Stimulated activated CD4-positive, alpha-beta T cell treated with anti-CD3 and anti-CD28 coated beads, Interleukin-1b, Interleukin-23, amount 100 ng/mL, for 1 hour (primary cell): ENCODE measurements around the gene FXR1.
"Not testable (repeated sequence)": the region's sequence is repeated elsewhere in the genome, so short reads cannot be mapped to it uniquely, and the experiment has no call there.

Experiments
- DNase-seq, 2 donors: peaks; one replicate each; pipeline ENCODE4 v3.0.0-alpha.2; 2020; ENCODE audit warnings: low read depth in 2 of 2

FXR1 gene

DNA sequence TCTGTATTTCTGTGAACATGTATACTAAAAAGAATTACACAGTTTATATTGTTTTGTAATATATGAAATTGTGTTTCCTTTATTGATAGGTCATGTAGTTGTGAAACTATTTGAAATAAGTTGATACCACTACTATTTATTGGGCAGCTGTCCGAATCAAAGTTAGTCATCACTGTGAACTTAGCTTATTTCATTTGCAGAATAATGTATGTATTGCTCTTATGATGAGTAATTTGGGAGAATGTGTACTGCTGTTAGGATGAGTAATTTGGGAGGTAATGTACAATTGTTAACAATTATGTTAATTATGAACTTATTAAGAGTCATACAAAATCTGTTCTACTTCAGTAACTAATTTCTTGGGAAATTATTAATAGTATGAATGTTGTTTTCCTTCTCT lies 22.2 kb downstream of the FXR1 start:
- DNase-seq, result no peak

DNA sequence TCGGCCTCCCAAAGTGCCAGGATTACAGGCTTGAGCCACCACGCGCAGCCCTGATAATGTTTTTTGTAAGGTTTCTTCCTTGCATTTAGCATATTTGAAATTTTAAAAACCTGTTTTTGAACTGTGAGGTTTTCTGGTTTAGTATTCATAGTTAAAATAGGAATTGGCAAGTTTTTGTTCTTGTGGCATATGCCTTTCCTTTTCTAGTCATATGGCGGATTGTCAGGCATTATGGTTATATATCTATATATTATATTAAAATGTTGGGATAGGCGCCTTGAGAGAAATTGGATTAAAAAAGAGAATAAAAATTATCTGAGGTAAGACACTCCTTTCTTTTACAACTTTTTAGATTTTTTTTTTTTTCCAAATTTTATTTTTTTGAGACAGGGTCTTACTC lies 28.4 kb downstream of the FXR1 start:
- DNase-seq, result no peak

DNA sequence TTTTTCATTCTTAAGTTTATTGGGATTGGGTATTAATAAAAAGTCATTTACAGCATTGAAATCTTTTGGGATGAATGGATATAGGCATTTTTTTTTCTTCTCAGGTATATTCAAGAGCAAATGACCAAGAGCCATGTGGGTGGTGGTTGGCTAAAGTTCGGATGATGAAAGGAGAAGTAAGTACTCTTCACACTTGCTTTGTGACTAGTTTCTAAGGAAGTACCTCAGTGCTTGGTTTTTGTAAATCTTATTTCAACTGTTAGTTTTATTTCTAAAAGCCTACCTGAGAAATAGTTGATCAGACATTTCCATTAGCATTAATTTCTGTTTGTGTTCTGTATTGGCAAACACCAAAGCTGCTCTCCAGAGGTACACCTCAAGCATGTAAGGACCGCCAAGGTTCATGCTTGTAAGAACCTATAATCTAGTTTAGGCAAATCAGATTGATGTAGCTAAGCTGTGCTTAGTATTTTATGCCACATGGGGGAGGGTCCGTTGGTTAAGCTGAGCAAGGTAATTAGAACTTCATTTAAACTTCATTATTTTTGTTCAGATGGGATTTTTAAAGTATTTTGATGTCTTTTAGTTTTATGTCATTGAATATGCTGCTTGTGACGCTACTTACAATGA lies 35.4 kb downstream of the FXR1 start:
- no peak for DNase-seq

DNA sequence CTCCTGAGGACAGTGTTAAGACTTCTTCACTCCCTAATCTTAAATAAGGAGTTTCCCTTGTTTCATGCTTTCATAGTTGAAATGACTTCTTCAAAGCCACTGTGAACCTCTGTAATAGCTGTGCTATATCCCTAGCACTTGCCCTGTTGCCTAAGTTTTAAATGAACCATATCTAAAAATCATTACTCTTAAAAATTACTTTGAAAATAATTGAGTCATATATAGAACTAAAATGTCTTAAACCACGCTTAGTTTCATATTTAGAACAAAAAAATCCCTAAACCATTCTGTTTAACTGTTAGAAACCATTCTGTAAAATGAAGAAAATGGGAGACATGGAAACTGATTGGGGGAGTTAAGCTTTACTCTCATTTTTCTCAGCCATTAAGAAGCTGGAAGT lies 47.2 kb downstream of the FXR1 start:
- DNase-seq, result no peak

DNA sequence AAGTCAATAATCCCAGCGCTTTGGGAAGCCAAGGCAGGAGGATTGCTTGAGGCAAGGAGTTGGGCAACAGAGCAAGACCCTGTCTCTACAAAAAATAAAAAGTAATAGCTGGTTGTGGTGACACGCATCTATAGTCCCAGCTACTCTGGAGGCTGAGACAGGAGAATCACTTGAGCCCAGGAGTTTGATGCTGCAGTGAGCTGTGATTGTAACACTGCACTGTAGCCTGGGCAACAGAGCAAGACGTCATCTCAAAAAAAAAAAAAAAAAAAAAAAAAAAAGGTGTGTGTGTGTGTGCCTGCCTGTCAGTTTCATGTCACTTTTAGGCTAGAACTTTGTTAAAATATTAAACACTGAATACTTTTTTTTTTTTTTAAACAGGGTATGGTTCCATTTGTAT lies 48.6 kb downstream of the FXR1 start:
- DNase-seq, result no peak

DNA sequence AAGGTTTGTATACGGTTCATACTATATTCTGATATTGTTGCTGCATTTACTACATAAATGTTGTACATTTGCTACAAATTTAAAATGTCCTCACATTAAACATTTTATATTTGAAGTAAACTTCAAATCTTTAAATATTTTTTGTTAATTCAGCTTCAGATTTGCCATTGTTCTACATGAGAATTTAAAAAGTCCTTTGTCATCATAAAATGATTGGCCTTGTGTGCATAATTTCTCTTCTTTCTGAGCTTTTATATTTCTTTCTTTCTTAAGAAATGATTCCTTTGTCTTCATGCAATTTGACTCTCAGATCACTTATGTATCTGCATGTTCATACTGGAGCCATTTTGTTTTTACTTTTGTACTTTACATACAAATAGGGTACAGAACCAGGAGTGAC lies 49.1 kb downstream of the FXR1 start:
- no peak for DNase-seq

DNA sequence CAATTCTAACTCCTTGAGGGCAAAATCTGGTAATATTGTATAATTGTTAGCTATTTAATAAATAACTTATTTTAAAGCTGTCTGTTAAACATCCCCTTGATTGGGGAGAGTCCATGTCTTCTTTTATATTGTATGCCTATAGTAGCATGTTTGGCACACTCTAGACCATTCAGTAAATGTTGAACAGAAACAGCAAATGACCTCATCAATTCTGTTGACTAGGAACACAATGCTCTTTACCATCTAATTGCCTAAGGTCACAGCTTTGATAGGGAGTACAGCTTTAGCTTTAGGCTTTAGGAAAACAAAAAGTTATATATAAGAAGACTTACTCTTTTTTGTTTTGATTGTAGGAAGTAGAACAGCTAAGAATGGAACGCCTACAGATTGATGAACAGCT lies 50.1 kb downstream of the FXR1 start:
- no peak for DNase-seq

DNA sequence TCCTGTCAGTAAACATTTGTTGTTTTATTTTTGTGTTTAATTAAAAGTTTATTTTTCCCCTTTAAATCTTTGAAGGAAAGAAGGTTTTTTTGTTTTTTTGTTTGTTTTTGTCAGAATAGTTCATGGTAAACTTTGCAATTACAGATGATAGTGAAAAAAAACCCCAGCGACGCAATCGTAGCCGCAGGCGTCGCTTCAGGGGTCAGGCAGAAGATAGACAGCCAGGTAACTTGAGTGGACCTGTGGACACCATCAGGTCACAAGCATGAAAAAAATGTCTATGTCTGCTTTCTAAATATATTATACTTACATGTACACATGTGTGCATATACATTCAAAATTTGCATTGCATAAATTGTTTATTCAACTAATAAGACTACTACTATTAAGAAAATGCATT lies 58.5 kb downstream of the FXR1 start:
- DNase-seq, result no peak

DNA sequence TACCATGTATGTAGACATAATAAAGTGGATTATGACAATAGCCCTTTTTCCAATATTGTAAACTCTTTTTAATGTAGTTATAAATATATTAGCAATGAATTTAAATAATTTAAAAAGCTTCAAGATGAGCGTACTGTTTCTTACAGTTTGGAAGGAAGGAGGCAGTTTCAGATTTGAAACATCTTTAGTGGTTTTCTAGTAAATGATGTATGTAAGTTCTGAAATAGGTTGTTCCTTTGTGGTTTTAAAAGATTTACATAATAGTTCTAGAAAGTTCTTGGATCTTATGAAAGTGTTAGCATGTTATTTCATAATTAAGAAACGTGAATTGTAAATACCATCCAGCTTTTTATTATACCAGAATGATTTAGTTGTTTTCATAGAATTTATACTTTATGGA lies 61.1 kb downstream of the FXR1 start:
- DNase-seq, result no peak

DNA sequence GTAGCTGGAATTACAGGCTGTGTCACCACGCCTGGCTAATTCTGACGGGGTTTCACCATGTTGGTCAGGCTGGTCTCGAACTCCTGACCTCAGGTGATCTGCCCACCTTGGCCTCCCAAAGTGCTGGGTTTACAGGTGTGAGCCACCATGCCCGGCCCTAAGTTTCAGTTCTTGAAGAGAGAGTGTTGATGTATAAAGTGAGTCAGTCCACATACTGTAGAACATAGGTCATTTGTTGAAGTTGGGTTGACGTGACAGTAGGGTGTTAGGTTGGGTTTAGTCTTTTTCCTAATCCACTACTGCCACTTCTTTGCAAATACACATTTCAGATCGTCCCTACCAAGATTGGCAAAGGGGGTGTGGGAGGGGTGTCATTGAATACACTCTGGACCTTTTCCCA lies 61.8 kb downstream of the FXR1 start:
- DNase-seq, result no peak

DNA sequence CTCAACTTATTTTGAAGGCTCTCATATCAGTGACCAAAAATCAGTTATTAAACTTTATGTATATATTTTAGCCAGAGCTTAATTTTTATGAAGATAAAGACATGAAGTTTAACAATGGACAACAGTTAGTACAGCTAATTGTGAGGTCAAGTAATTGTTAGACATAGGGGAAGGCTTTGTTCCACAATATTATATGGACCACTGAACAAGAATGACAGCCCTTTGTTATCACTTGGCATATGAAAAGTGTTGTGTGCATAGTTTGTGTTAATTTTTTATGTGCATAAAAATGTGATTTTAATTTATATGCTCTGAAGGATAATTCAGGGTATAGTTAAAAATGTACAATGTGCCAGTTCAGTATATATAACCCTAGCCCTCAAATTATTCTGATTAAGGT lies 65.0 kb downstream of the FXR1 start:
- DNase-seq, result no peak

DNA sequence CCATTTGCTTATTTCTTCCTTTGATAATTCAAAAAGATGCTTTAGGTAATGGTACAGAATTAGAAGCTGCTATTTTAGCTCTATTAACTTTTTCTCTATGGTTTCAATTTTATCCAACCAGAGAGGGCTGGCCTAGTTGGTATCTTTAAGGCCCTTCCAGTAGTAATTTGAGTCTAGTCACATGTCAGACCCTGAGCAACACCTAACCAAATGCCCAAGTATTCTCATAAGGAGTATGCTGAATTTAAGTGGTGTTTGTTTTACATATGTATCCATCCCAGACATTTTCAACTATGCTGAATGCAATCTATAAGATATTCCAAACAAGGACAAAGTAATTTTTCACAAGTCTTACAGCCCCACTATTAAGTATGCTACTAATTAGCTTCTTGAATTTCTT lies 67.5 kb downstream of the FXR1 start:
- DNase-seq, result no peak

DNA sequence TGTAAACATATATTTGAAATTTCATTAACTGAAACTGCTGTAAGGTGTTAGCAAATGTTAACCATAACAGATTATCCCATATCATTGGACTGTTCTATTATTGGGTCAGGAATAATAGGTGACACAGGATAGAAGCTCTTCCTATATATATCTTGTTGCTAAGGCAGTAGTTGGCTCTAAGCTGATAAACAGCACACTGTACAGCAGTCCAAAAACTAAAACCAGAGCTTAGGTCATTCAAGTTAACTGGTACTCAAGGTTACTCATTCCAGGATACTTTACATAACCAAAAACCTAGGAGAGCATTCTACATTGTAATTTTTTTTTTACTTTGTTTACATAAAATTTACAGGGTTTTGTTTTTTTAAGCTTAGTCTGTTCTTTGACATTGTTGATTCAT lies 68.1 kb downstream of the FXR1 start:
- no peak for DNase-seq

DNA sequence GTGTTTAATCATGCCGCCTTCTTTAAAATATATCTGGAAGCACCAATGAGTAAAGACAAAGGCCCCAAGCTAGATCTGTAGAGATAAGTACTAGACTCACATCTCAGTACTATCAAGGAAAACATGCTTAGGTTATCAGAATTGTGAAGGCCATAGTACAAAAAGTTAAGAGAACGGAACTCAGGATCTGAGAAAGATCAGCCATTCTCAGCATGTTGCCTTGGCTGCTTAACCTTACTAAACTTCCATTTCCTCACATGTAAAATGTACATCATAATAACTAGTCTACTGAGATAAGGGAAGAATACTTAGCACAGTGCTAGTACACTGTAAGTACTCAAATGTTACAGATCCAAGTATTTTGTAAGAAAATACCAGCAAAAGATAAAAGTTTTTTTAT lies 69.4 kb downstream of the FXR1 start:
- DNase-seq, result no peak

DNA sequence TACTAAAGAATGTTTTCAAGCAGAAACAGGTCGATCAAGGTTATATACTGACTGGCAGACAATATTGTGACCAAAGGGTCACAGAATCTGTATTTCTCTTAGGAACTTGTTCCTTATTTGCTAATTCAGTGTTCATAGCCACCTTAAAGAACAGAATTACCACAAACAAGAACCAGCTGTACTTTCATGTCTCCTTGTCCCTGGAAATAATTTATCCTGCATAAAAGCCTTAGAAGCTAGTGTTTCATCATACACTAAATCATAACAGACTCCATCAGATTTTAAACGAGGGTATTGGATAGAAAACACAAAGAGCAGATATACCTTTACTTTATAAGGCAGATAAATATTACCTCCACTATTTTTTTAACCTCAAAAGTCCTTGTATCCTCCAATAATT lies 70.7 kb downstream of the FXR1 start:
- DNase-seq, result no peak

DNA sequence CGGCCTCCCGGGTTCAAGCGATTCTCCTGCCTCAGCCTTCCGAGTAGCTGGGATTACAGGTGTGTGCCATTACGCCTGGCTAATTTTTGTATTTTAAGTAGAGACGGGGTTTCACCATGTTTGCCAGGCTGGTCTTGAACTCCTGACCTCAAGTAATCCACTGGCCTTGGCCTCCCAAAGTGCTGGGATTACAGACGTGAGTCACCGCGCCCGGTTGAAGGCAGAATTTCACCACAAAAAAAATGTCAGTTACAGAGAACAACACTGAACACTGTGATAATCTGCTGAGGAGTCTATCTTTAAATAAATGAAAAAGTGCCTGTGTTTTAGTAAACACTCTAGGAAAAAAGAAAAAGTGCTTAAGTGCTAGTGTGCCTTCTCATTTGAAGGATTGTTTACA lies 73.9 kb downstream of the FXR1 start:
- DNase-seq, result not testable (repeated sequence)

DNA sequence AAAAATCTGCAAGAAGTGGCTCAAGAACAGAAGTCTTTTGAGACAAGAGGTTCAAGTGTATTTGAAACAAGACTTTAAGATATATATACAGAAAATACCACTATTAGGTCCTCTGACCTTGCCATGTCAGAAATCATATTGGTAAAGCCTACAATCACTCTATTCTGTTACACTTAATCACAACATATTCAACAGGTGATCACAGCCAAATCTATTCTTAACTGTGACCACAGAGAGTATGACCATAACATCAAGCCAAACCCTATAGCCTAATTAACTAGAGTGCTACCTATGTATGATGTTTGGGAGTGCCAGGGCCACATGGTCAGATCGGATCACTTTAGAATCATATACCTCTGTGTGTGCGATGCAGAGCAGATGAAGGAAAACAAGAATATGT lies 74.9 kb downstream of the FXR1 start:
- no peak for DNase-seq

DNA sequence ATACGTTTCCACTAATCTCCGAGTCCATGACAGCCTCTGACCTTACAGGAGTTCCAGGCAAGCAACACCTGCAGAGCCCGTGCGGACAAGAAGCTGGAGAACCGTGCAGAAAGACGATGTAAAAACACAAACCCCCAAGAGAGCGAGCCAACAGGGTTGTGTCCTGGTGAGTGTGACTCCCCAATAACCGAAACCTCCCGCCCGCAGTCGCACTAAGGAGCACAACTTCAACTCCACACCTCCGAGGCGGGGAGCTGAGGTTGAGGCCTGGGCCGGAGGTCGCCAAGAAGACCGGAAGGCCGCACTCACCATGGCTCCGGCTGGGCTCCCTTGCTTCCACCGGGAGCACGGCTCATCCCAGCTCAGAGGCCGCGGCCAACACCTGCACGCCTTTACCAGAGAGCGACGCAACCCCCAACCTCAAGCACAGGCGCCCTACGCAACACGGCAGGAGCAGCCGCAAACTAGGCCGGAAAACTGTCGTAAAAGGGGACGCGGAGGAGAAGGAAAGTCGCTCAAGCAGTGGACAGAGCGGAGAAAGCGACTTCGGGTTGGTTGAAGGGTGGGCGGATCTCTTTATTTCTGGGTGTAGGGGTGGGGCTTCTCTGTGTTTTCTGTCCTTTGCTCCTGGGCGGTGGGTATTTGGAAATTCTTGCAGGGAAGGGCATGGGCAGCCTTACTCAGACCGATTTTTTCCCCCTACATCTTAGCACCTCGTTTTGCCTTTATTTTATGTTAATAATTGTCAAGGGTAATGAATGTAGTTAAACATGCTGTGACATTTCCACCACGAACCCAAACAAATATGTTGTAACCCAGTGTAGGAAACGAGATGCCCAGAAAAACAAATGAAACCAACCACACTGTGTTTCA lies 77.1 kb downstream of the FXR1 start, which contains the start of gene DNAJC19:
Gene DNAJC19, minus strand, starts transcription at position 446 of the 873 bp plus-strand sequence. Its CDS starts 134 bp downstream, at position 312.
- DNase-seq, result peak; percentile 74 to 75

DNA sequence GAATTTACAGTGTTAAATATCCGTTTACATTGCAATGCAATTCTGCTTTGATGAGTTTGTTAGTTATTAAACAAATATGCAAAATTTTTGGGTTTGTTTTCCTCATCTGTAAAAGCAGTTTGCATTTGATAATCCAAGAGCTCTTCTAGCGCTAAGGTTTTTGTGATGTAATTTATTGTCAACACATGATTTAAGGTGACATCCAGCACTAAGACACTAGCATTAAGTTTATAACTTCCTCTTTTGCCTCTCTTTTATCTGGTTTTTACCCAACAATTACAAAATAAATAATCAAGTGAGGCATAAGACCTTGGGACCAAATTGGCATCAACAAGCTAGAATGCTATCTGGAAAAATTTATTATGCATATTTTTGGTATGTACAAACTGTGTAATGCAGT lies 78.0 kb downstream of the FXR1 start:
- DNase-seq, result no peak

DNA sequence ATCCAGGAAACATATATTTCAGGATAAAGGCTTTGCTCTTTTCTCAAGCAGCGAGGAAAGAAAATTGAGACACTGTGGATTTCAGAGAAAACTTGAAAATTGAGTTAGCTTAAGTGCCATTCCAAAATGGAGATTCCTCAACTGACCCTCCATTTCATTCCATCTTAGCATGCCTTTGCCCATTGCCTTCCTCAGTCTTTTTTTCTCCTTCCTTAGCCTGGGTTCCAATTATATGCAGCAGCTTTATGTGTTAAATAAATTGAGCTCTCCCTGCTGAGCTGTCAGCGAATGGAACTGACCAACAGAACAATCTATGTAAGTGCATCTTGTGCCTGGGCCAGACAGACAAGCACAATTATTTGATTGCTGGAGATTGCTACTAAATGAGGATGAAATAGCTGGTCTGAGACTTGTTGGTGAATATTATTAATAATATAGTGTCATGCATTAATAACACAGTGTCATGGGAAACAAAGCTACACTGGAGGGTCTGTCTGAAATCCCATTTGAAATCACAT lies 84.0 kb downstream of the FXR1 start:
- DNase-seq, result no peak

DNA sequence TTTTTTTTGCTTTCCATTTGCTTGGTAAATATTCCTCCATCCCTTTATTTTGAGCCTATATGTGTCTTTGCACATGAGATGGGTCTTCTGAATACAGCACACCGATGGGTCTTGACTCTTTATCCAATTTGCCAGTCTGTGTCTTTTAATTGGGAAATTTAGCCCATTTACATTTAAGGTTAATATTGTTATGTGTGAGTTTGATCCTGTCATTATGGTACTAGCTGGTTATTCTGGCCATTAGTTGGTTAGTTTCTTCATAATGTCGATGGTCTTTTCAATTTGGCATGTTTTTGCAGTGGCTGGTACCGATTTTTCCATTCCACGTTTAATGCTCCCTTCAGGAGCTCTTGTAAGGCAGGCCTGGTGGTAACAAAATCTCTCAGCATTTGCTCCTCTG lies 89.9 kb downstream of the FXR1 start:
- not testable (repeated sequence) for DNase-seq

DNA sequence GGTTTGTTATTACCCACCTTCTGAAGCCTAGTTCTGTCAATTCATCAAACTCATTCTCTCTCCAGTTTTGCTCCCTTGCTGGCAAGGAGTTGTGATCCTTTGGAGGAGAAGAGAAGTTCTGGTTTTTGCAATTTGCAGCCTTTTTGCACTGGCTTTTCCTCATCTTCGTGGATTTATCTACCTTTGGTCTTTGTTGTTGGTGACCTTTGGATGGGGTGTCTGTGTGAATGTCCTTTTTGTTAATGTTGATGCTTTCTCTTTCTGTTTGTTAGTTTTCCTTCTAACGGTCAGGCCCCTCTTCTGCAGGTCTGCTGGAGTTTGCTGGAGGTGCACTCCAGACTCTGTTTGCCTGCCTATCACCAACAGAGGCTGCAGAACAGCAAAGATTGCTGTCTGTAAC lies 91.0 kb downstream of the FXR1 start:
- DNase-seq, result not testable (repeated sequence)

DNA sequence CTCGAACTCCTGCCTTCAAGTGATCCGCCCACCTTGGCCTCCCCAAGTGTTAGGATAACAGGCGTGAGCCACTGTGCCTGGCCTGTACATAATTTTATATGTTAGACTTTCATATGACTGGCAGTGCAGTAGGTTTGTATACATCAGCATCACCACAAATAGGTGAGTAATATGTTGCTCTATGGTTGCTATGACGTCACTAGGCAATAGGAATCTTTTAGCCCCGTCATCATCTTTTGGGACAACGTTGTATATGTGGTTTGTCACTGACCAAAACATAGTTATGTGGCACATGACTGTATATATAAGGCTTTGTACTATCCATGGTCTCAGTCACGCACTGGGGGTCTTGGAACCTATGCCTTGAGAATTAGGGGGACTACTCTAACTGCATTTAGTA lies 94.1 kb downstream of the FXR1 start:
- no peak for DNase-seq
